Loucy (cell line): ENCODE measurements around the gene IGFBP2.

ENCODE experiments used
- H2AFZ ChIP-seq: fragments of 200-600 bp; sonication (generic); 2 replicates; pipeline ENCODE4 v1.6.0; 2016; ENCODE audit warnings: antibody characterized with exemption, mild to moderate bottlenecking, low read length, moderate library complexity
- H3F3A ChIP-seq: fragments of 200-600 bp; 2 replicates; pipeline ENCODE4 v1.6.0; 2016; ENCODE audit warnings: antibody characterized with exemption, low read depth, mild to moderate bottlenecking
- H3K27me3 ChIP-seq: fragments of 200-600 bp; sonication (generic); 2 replicates; pipeline ENCODE4 v1.6.1; 2014; ENCODE audit warnings: low read length, mild to moderate bottlenecking; ENCODE audit not compliant: insufficient read depth, poor library complexity, severe bottlenecking
- H3K36me3 ChIP-seq: fragments of 200-600 bp; sonication (generic); 2 replicates; pipeline ENCODE4 v1.6.1; 2016; ENCODE audit warnings: low read length; ENCODE audit not compliant: insufficient read depth
- H3K4me1 ChIP-seq: fragments of 200-600 bp; sonication (generic); 2 replicates; pipeline ENCODE4 v1.5.1; 2014; ENCODE audit warnings: low read length, mild to moderate bottlenecking; ENCODE audit not compliant: insufficient read depth, poor library complexity, severe bottlenecking
- H3K4me2 ChIP-seq: fragments of 200-600 bp; sonication (generic); 2 replicates; pipeline ENCODE4 v1.6.0; 2014; ENCODE audit warnings: antibody characterized with exemption, low read length, low read depth, mild to moderate bottlenecking; ENCODE audit not compliant: poor library complexity, severe bottlenecking
- H3K4me3 ChIP-seq: fragments of 200-600 bp; sonication (generic); 2 replicates; pipeline ENCODE4 v1.5.1; 2014; ENCODE audit warnings: low read length, mild to moderate bottlenecking, mixed read lengths; ENCODE audit not compliant: poor library complexity, severe bottlenecking
- H3K79me2 ChIP-seq: fragments of 200-600 bp; sonication (generic); 2 replicates; pipeline ENCODE4 v1.6.1; 2014; ENCODE audit warnings: low read length; ENCODE audit not compliant: insufficient read depth
- H3K9ac ChIP-seq: fragments of 200-600 bp; sonication (generic); 2 replicates; pipeline ENCODE4 v1.6.0; 2014; ENCODE audit warnings: mild to moderate bottlenecking, low read depth, low read length, moderate library complexity; ENCODE audit not compliant: poor library complexity, severe bottlenecking
- H3K9me2 ChIP-seq: fragments of 200-600 bp; sonication (generic); replicated peaks from 2 replicates; pipeline ENCODE4 v1.6.1; 2016; ENCODE audit warnings: low read depth, low read length, mixed read lengths
- H3K9me3 ChIP-seq: fragments of 200-600 bp; sonication (generic); 2 replicates; pipeline ENCODE4 v1.6.1; 2014; ENCODE audit warnings: mild to moderate bottlenecking, antibody characterized with exemption, low read length, low read depth; ENCODE audit not compliant: insufficient read depth
- H4K20me1 ChIP-seq: fragments of 200-600 bp; sonication (generic); 2 replicates; pipeline ENCODE4 v1.6.0; 2014; ENCODE audit warnings: antibody characterized with exemption, low read length, mild to moderate bottlenecking; ENCODE audit not compliant: insufficient read depth, poor library complexity, severe bottlenecking
- CTCF ChIP-seq: fragments of 200-600 bp; sonication (generic); conservative IDR thresholded peaks from 2 replicates; pipeline ENCODE4 v1.5.1; 2014; ENCODE audit warnings: mild to moderate bottlenecking, antibody characterized with exemption, low read length
- EZH2phosphoT487 ChIP-seq: fragments of 200-600 bp; IDR thresholded peaks from 2 replicates; pipeline ENCODE4 v1.6.1; 2018; ENCODE audit warnings: antibody characterized with exemption, mild to moderate bottlenecking, moderate library complexity, borderline replicate concordance

Gene IGFBP2

GRCh38 chr2:216660496-216660895 is 27.3 kb downstream of the IGFBP2 start:
- no peak overlapping the region for H3K4me3 ChIP-seq
- peaks cover 49% of the 10 kb centered on the region for H3K79me2 ChIP-seq
- H2AFZ ChIP-seq, result no peak overlapping the region
- peaks cover 61% of the 10 kb centered on the region for H4K20me1 ChIP-seq
- no peaks in the 10 kb centered on the region for H3K4me1 ChIP-seq
- no peaks in the 10 kb centered on the region for H3K27me3 ChIP-seq
- TF ChIP-seq CTCF (no peak), EZH2phosphoT487 (no peak)
- peaks cover 95% of the 10 kb centered on the region; the same call in 1 of the 2 replicates for H3K36me3 ChIP-seq
- no peak overlapping the region for H3K4me2 ChIP-seq
- no peaks in the 10 kb centered on the region for H3K9me2 ChIP-seq
- no peak overlapping the region for H3K9ac ChIP-seq
- no peaks in the 10 kb centered on the region for H3F3A ChIP-seq
- H3K9me3 ChIP-seq, result no peaks in the 10 kb centered on the region

GRCh38 chr2:216661051-216661450 is 27.8 kb downstream of the IGFBP2 start:
- Histone ChIP-seq H3K27me3 (no peaks in the 10 kb centered on the region), H3K79me2 (peaks cover 44% of the 10 kb centered on the region), H3K4me1 (no peaks in the 10 kb centered on the region), H3K36me3 (peaks cover 97% of the 10 kb centered on the region; the same call in 1 of the 2 replicates), H3K4me2 (no peak overlapping the region), H3K9ac (no peak overlapping the region), H2AFZ (no peak overlapping the region), H3K9me3 (no peaks in the 10 kb centered on the region), H3K4me3 (no peak overlapping the region), H3K9me2 (no peaks in the 10 kb centered on the region), H3F3A (no peaks in the 10 kb centered on the region), H4K20me1 (peaks cover 57% of the 10 kb centered on the region)
- TF ChIP-seq CTCF, result no peak

- H3K36me3 ChIP-seq, result peaks cover 92% of the 10 kb centered on the region; the same call in 1 of the 2 replicates
- no peak overlapping the region for H3K4me2 ChIP-seq
Measured at GRCh38 chr2:216661639-216662375, 28.6 kb downstream of the IGFBP2 start.

More at GRCh38 chr2:216661639-216662375, 28.6 kb downstream of the IGFBP2 start:
- H3K4me1 ChIP-seq, result no peaks in the 10 kb centered on the region
- H2AFZ ChIP-seq, result no peak overlapping the region
- peak; percentile 44 for TF ChIP-seq CTCF
- no peak for TF ChIP-seq EZH2phosphoT487
- no peaks in the 10 kb centered on the region for H3K9me2 ChIP-seq
- H3K4me3 ChIP-seq, result no peak overlapping the region
- H3K9me3 ChIP-seq, result no peaks in the 10 kb centered on the region
- no peaks in the 10 kb centered on the region for H3F3A ChIP-seq
- H4K20me1 ChIP-seq, result peaks cover 50% of the 10 kb centered on the region
- H3K79me2 ChIP-seq, result peaks cover 36% of the 10 kb centered on the region
- H3K27me3 ChIP-seq, result no peaks in the 10 kb centered on the region
- no peak overlapping the region for H3K9ac ChIP-seq
